GM21447 (cell line): ENCODE measurements around the gene COL3A1.

Experiments used
- ATAC-seq: cut with Tn5 transposase; IDR thresholded peaks from one replicate; pipeline ENCODE4 v1.9.1; 2021; ENCODE audit not compliant: unreplicated experiment

Gene COL3A1

GRCh38 chr2:189014449-189015138, 40.4 kb downstream of the COL3A1 start:
- no peak for ATAC-seq

- ATAC-seq, result no peak
Observed at GRCh38 chr2:189015359-189015758, 41.2 kb downstream of the COL3A1 start.

- no peak for ATAC-seq
Observed at GRCh38 chr2:189016311-189016861, 42.2 kb downstream of the COL3A1 start.

GRCh38 chr2:189018631-189019030, 44.5 kb downstream of the COL3A1 start:
- no peak for ATAC-seq

- ATAC-seq, result no peak
Observed at GRCh38 chr2:189020179-189020578, 46.0 kb downstream of the COL3A1 start.

- no peak for ATAC-seq
Observed at GRCh38 chr2:189022053-189022481, 47.9 kb downstream of the COL3A1 start.

GRCh38 chr2:189022492-189022891, 48.3 kb downstream of the COL3A1 start:
- ATAC-seq, result no peak

- ATAC-seq, result peak; percentile 77
Observed at GRCh38 chr2:189024901-189025618, 50.9 kb downstream of the COL3A1 start.

GRCh38 chr2:189037518-189037917, 63.3 kb downstream of the COL3A1 start:
- ATAC-seq, result no peak

GRCh38 chr2:189045836-189046235, 71.7 kb downstream of the COL3A1 start:
- no peak for ATAC-seq

GRCh38 chr2:189046320-189046719, 72.1 kb downstream of the COL3A1 start:
- no peak for ATAC-seq

GRCh38 chr2:189047171-189047888, 73.2 kb downstream of the COL3A1 start:
- no peak for ATAC-seq

GRCh38 chr2:189048189-189048588, 74.0 kb downstream of the COL3A1 start:
- no peak for ATAC-seq

GRCh38 chr2:189049709-189050164, 75.6 kb downstream of the COL3A1 start:
- no peak for ATAC-seq

GRCh38 chr2:189050165-189050712, 76.1 kb downstream of the COL3A1 start:
- no peak for ATAC-seq

- no peak for ATAC-seq
Observed at GRCh38 chr2:189056200-189057106, 82.3 kb downstream of the COL3A1 start.

GRCh38 chr2:189057316-189057715, 83.1 kb downstream of the COL3A1 start:
- no peak for ATAC-seq

GRCh38 chr2:189060096-189060642, 86.0 kb downstream of the COL3A1 start:
- no peak for ATAC-seq
